NCI-H82 treated with DMSO at 0.1 percent for 48 hours (cell line): ENCODE data around the gene KCTD15.

ENCODE experiments used
- DNase-seq: peaks from one replicate; lab custom pipeline; 2025; ENCODE audit not compliant: unreplicated experiment; lab: John Stamatoyannopoulos, UW

KCTD15 gene

DNA sequence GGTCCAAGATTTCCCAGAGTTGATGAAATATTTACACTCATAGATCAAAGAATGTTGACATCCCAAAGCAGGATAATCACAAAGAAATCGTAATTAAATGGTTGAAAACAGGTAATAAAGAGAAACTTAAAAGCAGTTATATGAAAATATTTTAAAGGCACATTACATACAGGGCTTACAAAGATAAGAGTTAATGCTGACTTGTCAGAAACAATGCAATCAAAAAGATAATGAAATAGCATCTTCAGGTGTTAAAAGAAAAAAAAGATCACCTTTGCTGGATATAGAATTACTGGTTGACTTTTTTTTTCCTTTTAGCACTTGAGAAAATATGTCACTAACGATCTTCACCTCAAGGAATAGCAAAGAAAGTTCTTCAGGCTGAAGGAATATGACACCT is 48.8 kb downstream of the KCTD15 start:
- no peak for DNase-seq

DNA sequence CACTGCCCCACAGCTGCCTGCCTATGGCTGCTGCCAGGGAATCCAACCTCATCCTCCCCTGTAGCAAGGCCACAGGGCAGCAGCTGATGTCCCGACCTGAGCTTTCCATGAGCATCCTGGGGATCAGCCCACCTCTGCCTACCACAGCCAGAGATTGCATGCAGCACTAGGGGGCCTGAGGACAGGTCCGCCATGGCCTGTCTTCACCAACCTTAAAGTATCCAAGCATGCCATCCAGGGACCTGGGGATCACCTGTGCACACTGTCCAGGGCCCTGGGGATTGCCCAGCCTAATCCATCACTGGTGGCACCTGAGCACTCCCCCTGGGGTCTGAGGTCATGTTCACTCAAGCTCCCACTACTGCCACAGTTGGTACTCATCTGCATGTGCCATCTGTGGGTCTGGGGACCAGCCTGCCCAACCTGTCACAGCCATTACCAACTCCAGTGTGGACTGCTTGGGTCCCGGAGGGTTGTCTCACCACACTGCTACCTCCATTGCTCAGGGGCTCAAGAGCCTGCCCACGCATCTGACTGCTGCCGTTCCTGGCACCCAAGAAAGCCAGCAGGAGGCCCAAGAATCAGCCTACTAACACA is 53.0 kb downstream of the KCTD15 start:
- no peak for DNase-seq

DNA sequence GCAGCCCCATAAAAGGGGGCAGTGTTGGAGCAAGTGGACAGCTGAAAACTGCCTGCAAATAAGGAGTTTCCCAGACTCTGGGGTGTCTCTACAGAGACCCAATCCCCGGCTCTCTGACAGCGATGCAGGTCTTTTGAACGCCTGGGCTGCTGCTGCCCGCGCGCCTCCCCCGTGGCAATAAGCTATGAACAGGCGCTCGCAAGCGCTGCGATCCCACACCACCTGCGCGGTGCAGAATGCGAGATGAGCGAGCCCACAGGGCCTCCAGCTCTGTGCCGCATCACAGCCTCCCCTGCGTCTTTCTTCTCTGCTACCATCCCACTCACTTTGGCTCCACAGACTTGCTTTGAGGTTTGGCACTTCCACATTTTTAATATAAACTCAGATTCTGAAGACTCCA is 62.3 kb downstream of the KCTD15 start:
- no peak for DNase-seq

DNA sequence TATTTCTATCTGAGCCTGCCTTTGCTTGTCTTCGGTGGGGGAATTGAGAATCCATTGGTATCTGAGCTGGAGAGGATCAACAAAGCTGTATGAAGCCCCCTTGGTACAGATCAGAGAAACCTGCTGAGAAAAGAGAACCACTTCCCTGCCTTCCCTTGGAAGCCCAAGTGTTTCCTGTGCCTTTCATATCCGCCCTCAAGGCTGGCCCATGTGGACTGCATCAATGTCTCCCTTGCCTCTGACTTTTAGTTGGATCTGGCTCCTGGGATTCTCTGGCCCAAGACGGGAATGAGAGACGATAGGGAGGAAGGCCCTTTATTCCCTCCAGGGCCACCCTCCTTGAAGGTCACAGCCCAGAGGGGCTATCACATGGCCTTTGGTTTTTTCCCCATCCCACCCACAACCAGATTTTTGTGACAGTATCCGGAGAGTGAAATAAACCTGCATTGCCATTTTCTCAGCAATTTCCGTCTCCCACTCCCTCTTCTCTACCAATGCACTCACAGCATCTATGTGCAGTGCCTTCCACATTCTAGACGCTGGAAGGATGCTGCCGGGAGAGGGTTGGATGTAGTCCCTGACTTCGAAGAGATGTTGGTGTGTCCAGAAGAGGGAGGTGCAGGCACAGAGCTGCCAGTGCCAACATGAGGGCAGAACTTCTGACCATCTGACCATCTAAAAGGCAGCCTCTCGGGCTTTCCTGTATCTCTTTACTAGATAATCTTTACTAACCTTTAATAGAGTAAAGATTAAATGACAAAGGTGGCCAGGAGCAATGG is 63.8 kb downstream of the KCTD15 start:
- no peak for DNase-seq

DNA sequence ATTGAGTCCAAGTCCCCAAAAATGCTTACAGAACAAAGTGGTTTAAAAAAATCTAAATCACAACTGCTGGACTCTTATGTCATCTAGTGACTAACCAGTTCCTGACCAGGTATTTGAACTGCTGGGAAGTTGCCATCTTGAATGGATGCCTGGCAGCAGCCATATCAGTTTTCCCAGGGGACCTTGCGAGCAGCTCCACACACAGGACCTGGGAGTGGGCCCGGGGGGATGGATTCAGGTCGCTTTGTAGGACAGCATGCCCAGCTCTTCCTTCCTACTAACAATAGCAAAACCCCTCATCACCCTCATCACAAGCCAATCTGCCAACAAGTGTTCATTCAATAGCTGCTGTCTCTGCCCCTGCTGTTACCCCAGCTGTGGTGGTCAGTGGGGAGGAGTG is 65.3 kb downstream of the KCTD15 start:
- no peak for DNase-seq

DNA sequence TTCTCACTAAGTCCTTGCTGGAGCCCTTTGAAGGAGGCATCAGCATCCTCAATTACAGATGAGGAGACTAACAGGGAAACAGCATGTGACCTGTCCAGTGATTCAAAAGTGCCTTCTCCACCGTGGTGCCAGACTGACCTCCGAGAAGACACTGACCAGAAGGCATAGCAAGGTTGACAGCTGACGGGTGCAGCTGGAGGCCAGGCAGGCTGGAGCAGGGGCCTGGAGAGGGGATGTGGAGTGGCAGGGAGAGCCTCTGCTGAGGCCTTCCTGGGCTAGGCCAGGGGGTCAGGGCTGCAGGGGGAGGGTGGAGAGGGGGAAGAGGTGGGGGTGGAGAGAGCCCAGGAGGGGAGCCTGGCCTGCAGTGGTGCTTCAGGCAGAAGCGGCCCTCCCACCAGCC is 66.3 kb downstream of the KCTD15 start:
- no peak for DNase-seq

DNA sequence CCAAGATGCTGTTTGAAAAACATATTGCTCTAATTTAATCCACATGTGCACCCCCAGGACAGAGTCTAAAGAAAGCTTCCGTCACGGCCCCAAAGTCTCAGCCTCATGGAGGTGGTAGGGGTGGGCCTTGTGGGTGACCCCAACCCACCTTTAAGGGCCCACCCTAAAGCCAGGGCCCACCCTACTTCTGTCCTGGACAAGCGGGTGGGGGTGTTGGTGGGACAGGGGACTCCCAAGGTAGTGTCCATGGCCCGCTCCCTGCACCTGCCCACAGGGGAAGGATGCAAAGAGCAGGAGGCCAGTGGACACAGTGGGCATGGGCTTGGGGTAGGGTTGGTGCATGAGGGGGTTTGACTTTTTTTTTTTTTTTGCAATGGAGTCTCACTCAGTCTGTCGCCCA is 66.8 kb downstream of the KCTD15 start:
- DNase-seq = no peak

DNA sequence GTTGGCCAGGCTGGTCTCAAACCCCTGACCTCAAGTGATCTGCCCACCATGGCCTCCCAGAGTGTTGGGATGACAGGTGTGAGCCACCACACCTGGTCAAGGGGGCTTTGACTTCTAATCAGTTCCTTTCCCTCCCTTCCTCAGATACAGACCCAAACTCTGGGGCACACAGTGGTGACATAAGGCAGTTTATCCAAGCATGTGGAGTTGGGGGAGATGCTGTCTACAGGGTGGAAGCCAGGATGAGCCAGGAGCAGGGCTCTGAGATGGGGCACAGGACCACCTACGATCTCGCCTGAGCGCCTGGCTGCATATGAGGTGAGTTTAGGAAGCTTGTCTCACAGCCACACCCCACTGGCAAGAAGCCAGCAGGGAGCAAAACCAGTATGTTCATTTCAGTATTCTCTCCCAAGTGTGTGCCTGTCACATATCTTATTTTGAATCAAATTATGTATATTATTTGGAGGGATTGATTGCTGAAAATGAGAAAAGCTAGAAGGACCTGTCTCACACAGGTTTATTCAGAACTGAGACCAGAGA is 67.7 kb downstream of the KCTD15 start:
- no peak for DNase-seq

DNA sequence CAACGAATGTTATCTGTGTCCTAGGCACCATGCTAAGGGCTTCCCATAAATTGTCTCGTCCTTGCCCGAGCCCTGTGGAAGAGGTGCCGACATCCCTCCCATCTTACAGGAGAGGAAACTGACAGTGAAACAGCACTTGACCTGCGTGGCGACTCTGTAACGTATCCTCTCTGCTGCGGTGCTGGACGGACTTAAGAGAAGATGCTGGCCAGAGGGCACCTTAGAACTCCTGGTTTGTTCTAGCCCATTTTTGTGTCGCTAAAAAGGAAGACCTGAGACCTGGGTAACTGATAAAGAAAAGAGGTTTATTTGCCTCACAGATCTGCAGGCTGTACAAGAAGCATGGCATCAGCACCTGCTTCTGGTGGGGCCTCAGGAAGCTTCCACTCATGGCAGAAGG is 68.6 kb downstream of the KCTD15 start:
- DNase-seq = no peak
